ENCODE results near the gene PROX2. TPM values are rescaled to one million over a fixed set of nuclear protein-coding genes. Genes with fewer than 3 reads are reported as not detected.

Gene PROX2
- total and polyA plus RNA-seq, 9 donors: not detected

GRCh38 chr14:74921987-74922751 lies 46.2 kb upstream of the PROX2 start:
- intact Hi-C loops (cut with DNase I): no loop called here
- Histone ChIP-seq H3K4me1 (ENCODE audit: insufficient read depth) (peaks cover 4% of the 10 kb centered on the region), H3K36me3 (no peaks in the 10 kb centered on the region), H3K27me3 (no peaks in the 10 kb centered on the region), H3K27ac (no peak overlapping the region), H3K4me3 (peak overlapping the region; percentile 51), H3K9me3 (no peaks in the 10 kb centered on the region)
- TF ChIP-seq EP300 (IDR thresholded peaks at IDR 0.05) (no peak), POLR2A (IDR thresholded peaks at IDR 0.05) (no peak), CTCF (IDR thresholded peaks at IDR 0.05) (no peak)
- WGBS, 3 donors: 68 to 83% (median 70%) methylated on average over 16 to 19 of the region's 19 CpGs
- no peak for DNase-seq

- no peak for TF ChIP-seq EP300 (IDR thresholded peaks at IDR 0.05)
- no peak for TF ChIP-seq POLR2A (IDR thresholded peaks at IDR 0.05)
- TF ChIP-seq CTCF (IDR thresholded peaks at IDR 0.05): no peak
- intact Hi-C loops (cut with DNase I): no loop called here
- DNase-seq: no peak
- H3K4me1 ChIP-seq (ENCODE audit: insufficient read depth): peaks cover 4% of the 10 kb centered on the region
- no peak overlapping the region for H3K4me3 ChIP-seq
- H3K27me3 ChIP-seq: no peaks in the 10 kb centered on the region
- no peaks in the 10 kb centered on the region for H3K9me3 ChIP-seq
- no peak overlapping the region for H3K27ac ChIP-seq
- no peaks in the 10 kb centered on the region for H3K36me3 ChIP-seq
- WGBS, 3 donors: 90 to 93% (median 91%) methylated on average over 19 of the region's 19 CpGs
Observed at GRCh38 chr14:74921053-74921620, 45.2 kb upstream of the PROX2 start.

- Histone ChIP-seq H3K27me3 (no peaks in the 10 kb centered on the region), H3K4me1 (ENCODE audit: insufficient read depth) (peaks cover 4% of the 10 kb centered on the region), H3K9me3 (no peaks in the 10 kb centered on the region), H3K4me3 (no peak overlapping the region), H3K36me3 (no peaks in the 10 kb centered on the region), H3K27ac (no peak overlapping the region)
- intact Hi-C loops (cut with DNase I): no loop called here
- TF ChIP-seq POLR2A (IDR thresholded peaks at IDR 0.05) (no peak), CTCF (IDR thresholded peaks at IDR 0.05) (no peak), EP300 (IDR thresholded peaks at IDR 0.05) (no peak)
- no peak for DNase-seq
- 91% methylated on average over 4 of the region's 4 CpGs for WGBS, 3 donors
Observed at GRCh38 chr14:74920281-74920680, 44.3 kb upstream of the PROX2 start.

GRCh38 chr14:74919421-74920165 lies 43.6 kb upstream of the PROX2 start:
- H3K4me1 ChIP-seq (ENCODE audit: insufficient read depth): peaks cover 4% of the 10 kb centered on the region
- intact Hi-C loops (cut with DNase I): loop anchor here in 3 of 4 donors (10.0 kb wide), 1 partner anchor 165 kb away; no protein-coding TSS in a partner anchor
- 76 to 79% (median 76%) methylated on average over 22 of the region's 22 CpGs for WGBS, 3 donors

More at GRCh38 chr14:74919421-74920165, 43.6 kb upstream of the PROX2 start:
- no peaks in the 10 kb centered on the region for H3K27me3 ChIP-seq
- no peaks in the 10 kb centered on the region for H3K36me3 ChIP-seq
- H3K9me3 ChIP-seq: no peaks in the 10 kb centered on the region
- no peak overlapping the region for H3K27ac ChIP-seq
- DNase-seq: no peak
- no peak for TF ChIP-seq EP300 (IDR thresholded peaks at IDR 0.05)
- TF ChIP-seq CTCF (IDR thresholded peaks at IDR 0.05): no peak
- TF ChIP-seq POLR2A (IDR thresholded peaks at IDR 0.05): no peak
- H3K4me3 ChIP-seq: no peak overlapping the region

Measured in ovary (tissue), 9 donors.